Measurements from ENCODE around the gene ADGRL3. TPM values are rescaled to one million over a fixed set of nuclear protein-coding genes. Genes with fewer than 3 reads are reported as not detected.

Gene ADGRL3
- total RNA-seq, 2 experiments from 2014 or later, result not detected

GRCh38 chr4:61913619-61914018, 713.5 kb downstream of the ADGRL3 start:
- no peak overlapping the region for H3K4me2 ChIP-seq (ENCODE audit: low read length)
- H3K36me3 ChIP-seq (ENCODE audit: insufficient read depth, low read length), result no peaks in the 10 kb centered on the region
- ChIA-PET POLR2A (interaction anchor here (0.9 kb wide), 1 partner anchor 17 kb away, joined by 3 read pairs; no protein-coding TSS in a partner anchor), CTCF (ENCODE audit: unreplicated experiment) (no interaction called here)
- intact Hi-C loops (cut with micrococcal nuclease; ENCODE audit: unreplicated experiment), result no loop called here
- no peaks in the 10 kb centered on the region for H3K79me2 ChIP-seq (ENCODE audit: insufficient read depth, low read depth, low read length)
- DNase-seq (ENCODE audit: low spot score), result no peak
- no peaks in the 10 kb centered on the region for H3K9me2 ChIP-seq (ENCODE audit: insufficient read depth, low read length)
- H3K9me3 ChIP-seq (ENCODE audit: low read length), result no peaks in the 10 kb centered on the region
- H4K20me1 ChIP-seq (ENCODE audit: insufficient read depth, low read length), result no peaks in the 10 kb centered on the region
- no peaks in the 10 kb centered on the region for H3K4me1 ChIP-seq (ENCODE audit: insufficient read depth, low read length, poor library complexity, severe bottlenecking)
- H2AFZ ChIP-seq (ENCODE audit: low read length), result no peak overlapping the region
- H3K4me3 ChIP-seq (ENCODE audit: low read depth, low read length, poor library complexity, severe bottlenecking), result no peak overlapping the region
- BruUV-seq (replicated peaks), result no TSS peak
- no peak for TF ChIP-seq EZH2phosphoT487 (IDR thresholded peaks at IDR 0.05; ENCODE audit: borderline replicate concordance, low read depth, low read length)
- no peak for TF ChIP-seq CTCF (conservative IDR thresholded peaks at IDR 0.05; ENCODE audit: low read length)
- no peak overlapping the region for H3K27ac ChIP-seq (ENCODE audit: low read depth, low read length, poor library complexity, severe bottlenecking)

- CTCF ChIA-PET (ENCODE audit: unreplicated experiment), result no interaction called here
- Histone ChIP-seq H2AFZ (ENCODE audit: low read length) (no peak overlapping the region), H3K9me3 (ENCODE audit: low read length) (no peaks in the 10 kb centered on the region), H3K27ac (ENCODE audit: low read depth, low read length, poor library complexity, severe bottlenecking) (no peak overlapping the region), H3K4me1 (ENCODE audit: insufficient read depth, low read length, poor library complexity, severe bottlenecking) (no peaks in the 10 kb centered on the region), H3K79me2 (ENCODE audit: insufficient read depth, low read depth, low read length) (no peaks in the 10 kb centered on the region), H3K9me2 (ENCODE audit: insufficient read depth, low read length) (no peaks in the 10 kb centered on the region), H3K4me3 (ENCODE audit: low read depth, low read length, poor library complexity, severe bottlenecking) (no peak overlapping the region), H3K36me3 (ENCODE audit: insufficient read depth, low read length) (no peaks in the 10 kb centered on the region), H4K20me1 (ENCODE audit: insufficient read depth, low read length) (no peaks in the 10 kb centered on the region), H3K4me2 (ENCODE audit: low read length) (no peak overlapping the region)
- no TSS peak for BruUV-seq (replicated peaks)
- intact Hi-C loops (cut with micrococcal nuclease; ENCODE audit: unreplicated experiment), result no loop called here
- DNase-seq (ENCODE audit: low spot score), result no peak
- TF ChIP-seq EZH2phosphoT487 (IDR thresholded peaks at IDR 0.05; ENCODE audit: borderline replicate concordance, low read depth, low read length), result no peak
- TF ChIP-seq CTCF (conservative IDR thresholded peaks at IDR 0.05; ENCODE audit: low read length), result no peak
- POLR2A ChIA-PET, result no interaction called here
These were observed 715.4 kb downstream of the ADGRL3 start for GRCh38 chr4:61915501-61915900.

GRCh38 chr4:61918507-61918906, 718.4 kb downstream of the ADGRL3 start:
- Histone ChIP-seq H3K9me3 (ENCODE audit: low read length) (no peaks in the 10 kb centered on the region), H3K4me3 (ENCODE audit: low read depth, low read length, poor library complexity, severe bottlenecking) (no peak overlapping the region), H2AFZ (ENCODE audit: low read length) (no peak overlapping the region), H3K36me3 (ENCODE audit: insufficient read depth, low read length) (no peaks in the 10 kb centered on the region), H4K20me1 (ENCODE audit: insufficient read depth, low read length) (no peaks in the 10 kb centered on the region), H3K9me2 (ENCODE audit: insufficient read depth, low read length) (no peaks in the 10 kb centered on the region), H3K27ac (ENCODE audit: low read depth, low read length, poor library complexity, severe bottlenecking) (no peak overlapping the region), H3K4me2 (ENCODE audit: low read length) (no peak overlapping the region), H3K4me1 (ENCODE audit: insufficient read depth, low read length, poor library complexity, severe bottlenecking) (no peaks in the 10 kb centered on the region), H3K79me2 (ENCODE audit: insufficient read depth, low read depth, low read length) (no peaks in the 10 kb centered on the region)
- ChIA-PET CTCF (ENCODE audit: unreplicated experiment) (no interaction called here), POLR2A (interaction anchor here (0.5 kb wide), 1 partner anchor 79 kb away, joined by 5 read pairs; no protein-coding TSS in a partner anchor)
- intact Hi-C loops (cut with micrococcal nuclease; ENCODE audit: unreplicated experiment), result no loop called here
- BruUV-seq (replicated peaks), result no TSS peak
- TF ChIP-seq EZH2phosphoT487 (IDR thresholded peaks at IDR 0.05; ENCODE audit: borderline replicate concordance, low read depth, low read length), result no peak
- no peak for DNase-seq (ENCODE audit: low spot score)

Data from OCI-LY7 (cell line).